HepG2 (cell line): ENCODE results near the gene TNFAIP2. TPM values are rescaled to one million over a fixed set of nuclear protein-coding genes. Genes with fewer than 3 reads are reported as not detected.

Experiments
- ARID5B ChIP-seq: IDR thresholded peaks from 2 replicates; pipeline ENCODE4 v1.4.0; 2020; ENCODE audit warnings: mild to moderate bottlenecking, missing genetic modification reagents
- BORCS8-MEF2B ChIP-seq: sonication (generic); formaldehyde crosslinking; IDR thresholded peaks from 2 replicates; pipeline ENCODE4 v1.8.0; 2022; ENCODE audit warnings: mild to moderate bottlenecking, missing genetic modification reagents
- CENPT ChIP-seq: sonication (generic); formaldehyde crosslinking; IDR thresholded peaks from 2 replicates; pipeline ENCODE4 v1.8.0; 2022; ENCODE audit warnings: low read depth, mild to moderate bottlenecking, moderate library complexity, missing genetic modification reagents
- FOXA1 ChIP-seq, 2 experiments: fragments of 450-650 bp in 1 of 2; sonication (generic) in 1 of 2; formaldehyde crosslinking in 1 of 2; IDR thresholded peaks; 2 replicates each; pipeline versions ENCODE4 v1.4.0 to v1.6.1; 2016 to 2020; ENCODE audit warnings: missing genetic modification reagents in 1 of 2
- GABPA ChIP-seq, 2 experiments: IDR thresholded peaks; 2 replicates each; pipeline ENCODE4 v1.6.1; 2011 to 2016; ENCODE audit warnings: low read depth in 2 of 2, low read length in 1 of 2, missing biosample characterization in 1 of 2, missing genetic modification characterization in 1 of 2
- HNRNPH1 ChIP-seq: fragments of 200-400 bp; formaldehyde crosslinking; optimal IDR thresholded peaks from 2 replicates; pipeline ENCODE3; 2017; ENCODE audit warnings: mild to moderate bottlenecking, low read depth, low read length
- HNRNPUL1 ChIP-seq: fragments of 200-400 bp; formaldehyde crosslinking; IDR thresholded peaks from 2 replicates; pipeline ENCODE4 v1.6.1; 2017; ENCODE audit warnings: low read depth, mild to moderate bottlenecking, low read length, moderate library complexity
- HOXA3 ChIP-seq: sonication (generic); formaldehyde crosslinking; IDR thresholded peaks from 2 replicates; pipeline ENCODE4 v1.5.0; 2020; ENCODE audit warnings: missing genetic modification reagents
- MAX ChIP-seq: IDR thresholded peaks from 2 replicates; pipeline ENCODE4 v1.6.1; 2012; ENCODE audit warnings: inconsistent platforms
- NR2F6 ChIP-seq, 2 experiments: IDR thresholded peaks; 2 replicates each; pipeline ENCODE4 v1.6.1; 2016; ENCODE audit warnings: antibody characterized with exemption in 1 of 2, mild to moderate bottlenecking in 1 of 2
- PAX8 ChIP-seq: sonication (generic); formaldehyde crosslinking; IDR thresholded peaks from 2 replicates; pipeline ENCODE4 v1.8.0; 2022; ENCODE audit warnings: mild to moderate bottlenecking, missing genetic modification reagents, borderline replicate concordance
- RXRA ChIP-seq: sonication (generic); formaldehyde crosslinking; IDR thresholded peaks from 2 replicates; pipeline ENCODE4 v1.5.1; 2020; ENCODE audit warnings: missing genetic modification reagents
- ZNF281 ChIP-seq: sonication (generic); formaldehyde crosslinking; IDR thresholded peaks from 2 replicates; pipeline ENCODE4 v1.4.0; 2020; ENCODE audit warnings: missing genetic modification reagents, borderline replicate concordance
- ZNF644 ChIP-seq: IDR thresholded peaks from 2 replicates; pipeline ENCODE4 v1.6.1; 2016; ENCODE audit warnings: low read depth
- polyA plus RNA-seq, 8 experiments: library from polyadenylated mRNA; depleted of rRNA in 3 of 8; stranded (reverse) in 7 of 8; unstranded in 1 of 8; fragments of >200 nt; fragmentation: Illumina TruSeq in 4 of 8; extraction: Trizol in 4 of 8; gene quantifications; 2 replicates each; pipeline versions ENCODE4 v1.2.1 to v1.2.3, GENCODE V29; 2011 to 2016; ENCODE audit warnings: low read depth in 4 of 8, missing spikeins in 1 of 8, mixed read lengths in 1 of 8; ENCODE audit not compliant: insufficient read depth in 1 of 8
- total RNA-seq, 5 experiments: library from RNA; depleted of rRNA; stranded (reverse); fragments of >200 nt; fragmentation: Illumina TruSeq; extraction: Trizol; gene quantifications; 2 replicates each; pipeline ENCODE4 v1.2.3, GENCODE V29; 2016; ENCODE audit warnings: low read depth in 1 of 5

Gene TNFAIP2
- total and polyA plus RNA-seq, 2 of the 13 experiments (the other 11 are each of a cell fraction or from before 2014, with no cell fraction given), result 0.46 to 1.5 TPM

- TF ChIP-seq ARID5B (CRISPR knock-in tag), result no peak
- no peak for TF ChIP-seq FOXA1 (IDR thresholded peaks at IDR 0.05)
- peak; percentile 26; the same call in 1 of the 2 replicates for TF ChIP-seq FOXA1 (CRISPR knock-in tag; IDR thresholded peaks at IDR 0.05)
- no peak for TF ChIP-seq HNRNPH1
- TF ChIP-seq CENPT (CRISPR knock-in tag), result no peak
- TF ChIP-seq ZNF644 (CRISPR knock-in tag), result 0 out of 2 replicates have a peak, but pooled peaks have one; percentile 27
- TF ChIP-seq ZNF281 (CRISPR knock-in tag), result no peak
- no peak for TF ChIP-seq GABPA (IDR thresholded peaks at IDR 0.05; ENCODE audit: low read depth, low read length)
- TF ChIP-seq GABPA (CRISPR knock-in tag; IDR thresholded peaks at IDR 0.05; ENCODE audit: low read depth), result peak; percentile 76
- TF ChIP-seq HOXA3 (CRISPR knock-in tag), result 0 out of 2 replicates have a peak, but pooled peaks have one; percentile 28
- peak; percentile 41; the same call in 1 of the 2 replicates for TF ChIP-seq MAX
- TF ChIP-seq PAX8 (CRISPR knock-in tag), result no peak
- no peak for TF ChIP-seq HNRNPUL1
- TF ChIP-seq NR2F6 (IDR thresholded peaks at IDR 0.05), result no peak
- TF ChIP-seq NR2F6 (CRISPR knock-in tag; IDR thresholded peaks at IDR 0.05), result 0 out of 2 replicates have a peak, but pooled peaks have one; percentile 13
- TF ChIP-seq RXRA (CRISPR knock-in tag), result no peak
- no peak for TF ChIP-seq BORCS8-MEF2B (CRISPR knock-in tag)
- TF ChIP-seq, all 625 proteins: peak for 15
Observed at GRCh38 chr14:103116636-103117035, 6.6 kb upstream of the TNFAIP2 start (continued).
